ENCODE measurements around the gene ARSG. TPM values are rescaled to one million over a fixed set of nuclear protein-coding genes. Genes with fewer than 3 reads are reported as not detected.
"Not testable (repeated sequence)": the region's sequence is repeated elsewhere in the genome, so short reads cannot be mapped to it uniquely, and the experiment has no call there.

ARSG gene
- total and polyA plus RNA-seq, 10 of the 15 experiments (the other 5 are each of a cell fraction or from before 2014, with no cell fraction given), result 2.9 to 13.5 (median 7.6) TPM

DNA sequence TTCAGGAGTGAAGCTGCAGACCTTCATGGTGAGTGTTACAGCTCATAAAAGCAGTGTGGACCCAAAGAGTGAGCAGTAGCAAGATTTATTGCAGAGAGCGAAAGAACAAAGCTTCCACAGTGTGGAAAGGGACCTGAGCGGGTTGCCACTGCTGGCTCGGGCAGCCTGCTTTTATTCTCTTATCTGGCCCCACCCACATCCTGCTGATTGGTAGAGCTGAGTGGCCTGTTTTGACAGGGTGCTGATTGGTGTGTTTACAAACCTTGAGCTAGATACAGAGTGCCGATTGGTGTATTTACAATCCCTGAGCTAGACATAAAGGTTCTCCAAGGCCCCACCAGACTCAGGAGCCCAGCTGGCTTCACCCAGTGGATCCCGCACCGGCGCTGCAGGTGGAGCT is 17.2 kb downstream of the ARSG start:
- ATAC-seq; H2AFZ ChIP-seq (ENCODE audit: control insufficient read depth, low read depth, low read length); FAIRE-seq; SMC1A ChIA-PET (ENCODE audit: uncharacterized antibody, unreplicated experiment); H3K27ac ChIP-seq (ENCODE audit: control insufficient read depth, insufficient read depth); intact Hi-C loops (cut with micrococcal nuclease; ENCODE audit: unreplicated experiment); H4K20me1 ChIP-seq (ENCODE audit: control insufficient read depth, insufficient read depth); H3K9ac ChIP-seq (ENCODE audit: control insufficient read depth, insufficient read depth, low read length); H3K79me2 ChIP-seq (ENCODE audit: control insufficient read depth, insufficient read depth, low read length); H3K9me3 ChIP-seq (replicated peaks; ENCODE audit: control insufficient read depth, insufficient read depth, low read length); H3K27me3 ChIP-seq (replicated peaks in 1 of 2; ENCODE audit: control insufficient read depth in 2 of 2, insufficient read depth in 2 of 2, low read length in 1 of 2); H3K36me3 ChIP-seq (ENCODE audit: control insufficient read depth in 2 of 2, insufficient read depth in 2 of 2, low read length in 1 of 2); RAD21 ChIA-PET (ENCODE audit: unreplicated experiment); POLR2A ChIA-PET; H3K4me2 ChIP-seq (ENCODE audit: control insufficient read depth, insufficient read depth); DNase-seq (ENCODE audit: low read depth, low spot score); H3K4me1 ChIP-seq (ENCODE audit: control insufficient read depth, insufficient read depth, low read length); in situ Hi-C loops (cut with MboI); H3K4me3 ChIP-seq; BruUV-seq (replicated peaks): not testable (repeated sequence)
- CTCF ChIA-PET, result interaction anchor here (0.6 kb wide), 1 partner anchor 34 kb away, joined by 5 read pairs; no protein-coding TSS in a partner anchor
- WGBS (ENCODE audit: insufficient coverage, insufficient replicate concordance, low lambda C conversion rate, missing lambda C conversion rate), result 86% methylated on average over 7 of the region's 7 CpGs

DNA sequence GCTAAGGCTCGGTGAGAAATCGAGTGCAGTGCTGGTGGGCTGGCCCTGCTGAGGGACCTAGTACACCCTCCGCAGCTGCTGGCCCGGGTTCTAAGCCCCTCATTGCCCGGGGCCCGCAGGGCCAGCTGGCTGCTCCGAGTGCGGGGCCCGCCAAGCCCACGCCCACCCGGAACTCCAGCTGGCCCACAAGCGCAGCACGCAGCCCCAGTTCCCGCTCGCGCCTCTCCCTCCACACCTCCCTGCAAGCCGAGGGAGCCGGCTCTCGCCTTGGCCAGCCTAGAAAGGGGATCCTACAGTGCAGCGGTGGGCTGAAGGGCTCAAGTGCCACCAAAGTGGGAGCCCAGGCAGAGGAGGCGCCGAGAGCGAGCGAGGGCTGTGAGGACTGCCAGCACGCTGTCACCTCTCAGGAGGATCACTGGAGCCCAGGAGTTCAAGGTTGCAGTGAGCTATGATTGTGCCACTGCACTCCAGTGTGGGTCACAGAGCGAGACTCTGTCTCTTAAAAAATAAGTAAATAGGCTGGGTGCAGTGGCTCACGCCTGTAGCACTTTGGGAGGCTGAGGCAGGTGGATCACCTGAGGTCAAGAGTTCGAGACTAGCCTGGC is 17.9 kb downstream of the ARSG start:
- H3K79me2 ChIP-seq (ENCODE audit: control insufficient read depth, insufficient read depth, low read length); H3K27me3 ChIP-seq (replicated peaks in 1 of 2; ENCODE audit: control insufficient read depth in 2 of 2, insufficient read depth in 2 of 2, low read length in 1 of 2); H3K9ac ChIP-seq (ENCODE audit: control insufficient read depth, insufficient read depth, low read length); FAIRE-seq; RAD21 ChIA-PET (ENCODE audit: unreplicated experiment); ATAC-seq; H3K36me3 ChIP-seq (ENCODE audit: control insufficient read depth in 2 of 2, insufficient read depth in 2 of 2, low read length in 1 of 2); BruUV-seq (replicated peaks); H4K20me1 ChIP-seq (ENCODE audit: control insufficient read depth, insufficient read depth); DNase-seq (ENCODE audit: low read depth, low spot score); intact Hi-C loops (cut with micrococcal nuclease; ENCODE audit: unreplicated experiment); H3K4me3 ChIP-seq; H3K27ac ChIP-seq (ENCODE audit: control insufficient read depth, insufficient read depth); SMC1A ChIA-PET (ENCODE audit: uncharacterized antibody, unreplicated experiment); POLR2A ChIA-PET; H3K4me1 ChIP-seq (ENCODE audit: control insufficient read depth, insufficient read depth, low read length); H3K9me3 ChIP-seq (replicated peaks; ENCODE audit: control insufficient read depth, insufficient read depth, low read length); H2AFZ ChIP-seq (ENCODE audit: control insufficient read depth, low read depth, low read length); H3K4me2 ChIP-seq (ENCODE audit: control insufficient read depth, insufficient read depth); in situ Hi-C loops (cut with MboI): not testable (repeated sequence)
- CTCF ChIA-PET, result interaction anchor here (0.6 kb wide), 1 partner anchor 35 kb away, joined by 5 read pairs; no protein-coding TSS in a partner anchor
- 91% methylated on average over 26 of the region's 28 CpGs for WGBS (ENCODE audit: insufficient coverage, insufficient replicate concordance, low lambda C conversion rate, missing lambda C conversion rate)
